Measurements from ENCODE around the gene CHD2. TPM values are rescaled to one million over a fixed set of nuclear protein-coding genes. Genes with fewer than 3 reads are reported as not detected.
"Not testable (repeated sequence)": the region's sequence is repeated elsewhere in the genome, so short reads cannot be mapped to it uniquely, and the experiment has no call there.

Gene CHD2
- total RNA-seq, 1 donor from 2014 or later, result 63.8 TPM

- DNase-seq (ENCODE audit: low read depth, low spot score), result no peak
Measured at GRCh38 chr15:93034512-93034911, 134.4 kb downstream of the CHD2 start.

GRCh38 chr15:93035092-93035915 lies 135.2 kb downstream of the CHD2 start:
- DNase-seq (ENCODE audit: low read depth, low spot score), result no peak

GRCh38 chr15:93035953-93036810 lies 136.1 kb downstream of the CHD2 start:
- no peak for DNase-seq (ENCODE audit: low read depth, low spot score)

- no peak for DNase-seq (ENCODE audit: low read depth, low spot score)
Measured at GRCh38 chr15:93036951-93037819, 137.1 kb downstream of the CHD2 start.

- DNase-seq (ENCODE audit: low read depth, low spot score), result no peak
Measured at GRCh38 chr15:93037820-93038705, 137.9 kb downstream of the CHD2 start.

- not testable (repeated sequence) for DNase-seq (ENCODE audit: low read depth, low spot score)
Measured at GRCh38 chr15:93039562-93040287, 139.6 kb downstream of the CHD2 start.

GRCh38 chr15:93040288-93041158 lies 140.4 kb downstream of the CHD2 start:
- DNase-seq (ENCODE audit: low read depth, low spot score), result no peak

- DNase-seq (ENCODE audit: low read depth, low spot score), result no peak
Measured at GRCh38 chr15:93041159-93041547, 141.0 kb downstream of the CHD2 start.

- DNase-seq (ENCODE audit: low read depth, low spot score), result no peak
Measured at GRCh38 chr15:93042211-93042610, 142.1 kb downstream of the CHD2 start.

- DNase-seq (ENCODE audit: low read depth, low spot score), result no peak
Measured at GRCh38 chr15:93042691-93043378, 142.7 kb downstream of the CHD2 start.

- no peak for DNase-seq (ENCODE audit: low read depth, low spot score)
Measured at GRCh38 chr15:93043621-93044300, 143.6 kb downstream of the CHD2 start.

GRCh38 chr15:93044301-93045190 lies 144.4 kb downstream of the CHD2 start:
- no peak for DNase-seq (ENCODE audit: low read depth, low spot score)

- no peak for DNase-seq (ENCODE audit: low read depth, low spot score)
Measured at GRCh38 chr15:93045191-93045785, 145.2 kb downstream of the CHD2 start.

GRCh38 chr15:93046120-93046519 lies 146.0 kb downstream of the CHD2 start:
- no peak for DNase-seq (ENCODE audit: low read depth, low spot score)

GRCh38 chr15:93046721-93047120 lies 146.6 kb downstream of the CHD2 start:
- DNase-seq (ENCODE audit: low read depth, low spot score), result no peak

All from pulmonary artery endothelial cell (primary cell).